SU-DHL-6 (cell line): ENCODE data around the gene ZNF324.
"Not testable (repeated sequence)": the region's sequence is repeated elsewhere in the genome, so short reads cannot be mapped to it uniquely, and the experiment has no call there.

ENCODE experiments used
- CTCF ChIP-seq: fragments of 200-600 bp; sonication (generic); IDR thresholded peaks from one replicate; pipeline ENCODE4 v1.5.1; 2017; ENCODE audit warnings: antibody characterized with exemption, mild to moderate bottlenecking, low read length, moderate library complexity; ENCODE audit not compliant: insufficient read depth, poor library complexity, severe bottlenecking
- EZH2phosphoT487 ChIP-seq: fragments of 200-600 bp; sonication (generic), shearing (Covaris generic); conservative IDR thresholded peaks from 2 replicates; pipeline ENCODE4 v1.6.1; 2018; ENCODE audit warnings: mild to moderate bottlenecking, antibody characterized with exemption, low read length, moderate library complexity, mixed read lengths

GRCh38 chr19:58470837-58471543 lies 4.1 kb downstream of the ZNF324 start:
- TF ChIP-seq CTCF, EZH2phosphoT487: not testable (repeated sequence)
